ENCODE measurements around the gene ESRP2.

The ESRP2 gene

GRCh38 chr16:68235887-68236136, at the start of gene ESRP2:
Gene ESRP2 (minus strand): TSS chr16:68236127. CDS start chr16:68236045, 82 bp downstream.
- no peak for DNase-seq (ENCODE audit: low spot score)

- DNase-seq (ENCODE audit: low spot score) = no peak
Observed at GRCh38 chr16:68285683-68286082, 49.8 kb upstream of the ESRP2 start.

GRCh38 chr16:68284847-68285246, 48.9 kb upstream of the ESRP2 start:
- DNase-seq (ENCODE audit: low spot score) = no peak

GRCh38 chr16:68283801-68284598, 48.1 kb upstream of the ESRP2 start:
- no peak for DNase-seq (ENCODE audit: low spot score)

- DNase-seq (ENCODE audit: low spot score) = no peak
Observed at GRCh38 chr16:68283346-68283745, 47.4 kb upstream of the ESRP2 start.

GRCh38 chr16:68282064-68282452, 46.1 kb upstream of the ESRP2 start:
- no peak for DNase-seq (ENCODE audit: low spot score)

- no peak for DNase-seq (ENCODE audit: low spot score)
Observed at GRCh38 chr16:68281368-68282063, 45.6 kb upstream of the ESRP2 start.

GRCh38 chr16:68279726-68280558, 44.0 kb upstream of the ESRP2 start:
- DNase-seq (ENCODE audit: low spot score) = no peak

- DNase-seq (ENCODE audit: low spot score) = no peak
Observed at GRCh38 chr16:68276223-68276622, 40.3 kb upstream of the ESRP2 start.

- no peak for DNase-seq (ENCODE audit: low spot score)
Observed at GRCh38 chr16:68275611-68276191, 39.8 kb upstream of the ESRP2 start.

- DNase-seq (ENCODE audit: low spot score) = no peak
Observed at GRCh38 chr16:68274441-68274840, 38.5 kb upstream of the ESRP2 start.

- no peak for DNase-seq (ENCODE audit: low spot score)
Observed at GRCh38 chr16:68273896-68274295, 38.0 kb upstream of the ESRP2 start.

GRCh38 chr16:68273459-68273858, 37.5 kb upstream of the ESRP2 start:
- DNase-seq (ENCODE audit: low spot score) = no peak

- DNase-seq (ENCODE audit: low spot score) = no peak
Observed at GRCh38 chr16:68272507-68273209, 36.7 kb upstream of the ESRP2 start.

GRCh38 chr16:68270353-68270752, 34.4 kb upstream of the ESRP2 start:
- DNase-seq (ENCODE audit: low spot score) = no peak

- DNase-seq (ENCODE audit: low spot score) = no peak
Observed at GRCh38 chr16:68269793-68270192, 33.9 kb upstream of the ESRP2 start.

- no peak for DNase-seq (ENCODE audit: low spot score)
Observed at GRCh38 chr16:68267612-68268405, 31.9 kb upstream of the ESRP2 start.

- peak; percentile 48 for DNase-seq (ENCODE audit: low spot score)
Observed at GRCh38 chr16:68265078-68265920, 29.4 kb upstream of the ESRP2 start.

GRCh38 chr16:68264128-68265077, 28.5 kb upstream of the ESRP2 start, which contains the start of gene SLC7A6:
Gene SLC7A6 (plus strand): TSS chr16:68264526. CDS start chr16:68274727, 10,201 bp downstream.
- DNase-seq (ENCODE audit: low spot score) = peak; percentile 90

All from D341Med (cell line).